Lower leg skin (tissue), 3 donors: ENCODE results near the gene GNL3.

Experiments
- CTCF ChIP-seq, 3 donors: fragments of 450-650 bp; IDR thresholded peaks; one replicate each; pipeline ENCODE4 v1.5.1; 2016; ENCODE audit warnings: antibody characterized with exemption in 3 of 3, mild to moderate bottlenecking in 3 of 3, moderate library complexity in 2 of 3
- POLR2A ChIP-seq, 2 donors: fragments of 450-650 bp; IDR thresholded peaks; one replicate each; pipeline ENCODE4 v1.6.1; 2016 to 2017; ENCODE audit warnings: antibody characterized with exemption in 2 of 2, mild to moderate bottlenecking in 1 of 2, moderate library complexity in 1 of 2

- no peak for TF ChIP-seq CTCF (IDR thresholded peaks at IDR 0.05)
- no peak for TF ChIP-seq POLR2A (IDR thresholded peaks at IDR 0.05)
Measured at GRCh38 chr3:52695798-52696671, 10.2 kb downstream of the GNL3 start.
